ENCODE results near the gene LIX1L. TPM values are rescaled to one million over a fixed set of nuclear protein-coding genes. Genes with fewer than 3 reads are reported as not detected.
A peak's percentile ranks its signal among the peaks of the same experiment; 100 is the strongest.

Gene LIX1L
- total and polyA plus RNA-seq, 4 experiments from 2014 or later: 35.3 to 66.1 (median 50.1) TPM

GRCh38 chr1:145908653-145909052, 49.2 kb downstream of the LIX1L start:
- H3K4me3 ChIP-seq (ENCODE audit: low read length in 2 of 2): no peak overlapping the region
- no peak for DNase-seq
- H3K9me3 ChIP-seq (ENCODE audit: control insufficient read depth in 1 of 2, low read length in 2 of 2): no peaks in the 10 kb centered on the region
- Mint-ChIP-seq H3K4me3 (no peak overlapping the region), H3K27ac (peak overlapping the region in 1 of 7 donors; percentile 47), H3K36me3 (peaks cover 24 to 27% of the 10 kb centered on the region in 2 donors), H3K4me1 (peaks cover 4 to 8% (median 6%) of the 10 kb centered on the region in 4 donors), H3K27me3 (no peaks in the 10 kb centered on the region), H3K9me3 (no peaks in the 10 kb centered on the region)
- no peaks in the 10 kb centered on the region for H3K27me3 ChIP-seq (ENCODE audit: insufficient read depth, low read length)
- intact Hi-C loops (cut with micrococcal nuclease): no loop called here
- no peak overlapping the region for H3K27ac ChIP-seq (ENCODE audit: low read depth, low read length)
- POLR2A ChIA-PET (ENCODE audit: partially characterized antibody): interaction anchor here (1.2 to 1.9 kb wide), 2 partner anchors 10 to 19 kb away, joined by 3 to 6 read pairs; partner anchors contain the start of gene PEX11B
- H3K4me1 ChIP-seq (ENCODE audit: insufficient read depth, low read length): no peaks in the 10 kb centered on the region
- CTCF ChIA-PET (ENCODE audit: partially characterized antibody): interaction anchor here (0.7 to 7.3 kb wide), 12 partner anchors 8 to 105 kb away, joined by 3 to 121 read pairs (median 4); partner anchors contain the start of genes NUDT17, PIAS3 and RBM8A
- peaks cover 13% of the 10 kb centered on the region for H3K36me3 ChIP-seq (ENCODE audit: insufficient read depth, low read length)

- no peaks in the 10 kb centered on the region for H3K9me3 Mint-ChIP-seq
- POLR2A ChIA-PET (ENCODE audit: partially characterized antibody): interaction anchor here (0.6 kb wide), 1 partner anchor 57 kb away, joined by 3 read pairs; the partner anchor contains the start of genes ANKRD34A and POLR3GL
Measured at GRCh38 chr1:145906954-145907753, 50.7 kb downstream of the LIX1L start.

GRCh38 chr1:145901312-145902021, 56.4 kb downstream of the LIX1L start:
- Mint-ChIP-seq H3K27me3 (no peaks in the 10 kb centered on the region), H3K4me1 (no peaks in the 10 kb centered on the region), H3K27ac (peak overlapping the region in 1 of 7 donors; percentile 83), H3K9me3 (no peaks in the 10 kb centered on the region), H3K36me3 (peaks cover 5 to 7% of the 10 kb centered on the region in 2 donors), H3K4me3 (no peak overlapping the region)
- POLR2A ChIA-PET (ENCODE audit: partially characterized antibody): no interaction called here
- Histone ChIP-seq H3K9me3 (ENCODE audit: control insufficient read depth in 1 of 2, low read length in 2 of 2) (no peaks in the 10 kb centered on the region), H3K4me1 (ENCODE audit: insufficient read depth, low read length) (no peaks in the 10 kb centered on the region), H3K27me3 (ENCODE audit: insufficient read depth, low read length) (no peaks in the 10 kb centered on the region), H3K36me3 (ENCODE audit: insufficient read depth, low read length) (no peaks in the 10 kb centered on the region), H3K27ac (ENCODE audit: low read depth, low read length) (no peak overlapping the region), H3K4me3 (ENCODE audit: low read length in 2 of 2) (no peak overlapping the region)
- intact Hi-C loops (cut with micrococcal nuclease): no loop called here
- CTCF ChIA-PET (ENCODE audit: partially characterized antibody): interaction anchor here (0.7 to 1.3 kb wide), 2 partner anchors 10 to 56 kb away, joined by 3 to 4 read pairs; partner anchors contain the start of gene NUDT17
- DNase-seq: no peak

More at GRCh38 chr1:145906954-145907753, 50.7 kb downstream of the LIX1L start:
- no peak for DNase-seq
- Histone ChIP-seq H3K27ac (ENCODE audit: low read depth, low read length) (no peak overlapping the region), H3K27me3 (ENCODE audit: insufficient read depth, low read length) (no peaks in the 10 kb centered on the region), H3K4me3 (ENCODE audit: low read length in 2 of 2) (no peak overlapping the region), H3K4me1 (ENCODE audit: insufficient read depth, low read length) (no peaks in the 10 kb centered on the region), H3K9me3 (ENCODE audit: control insufficient read depth in 1 of 2, low read length in 2 of 2) (no peaks in the 10 kb centered on the region), H3K36me3 (ENCODE audit: insufficient read depth, low read length) (peaks cover 12% of the 10 kb centered on the region)
- Mint-ChIP-seq H3K4me1 (peaks cover 4 to 5% (median 5%) of the 10 kb centered on the region in 4 donors), H3K4me3 (no peak overlapping the region), H3K27ac (no peak overlapping the region), H3K27me3 (no peaks in the 10 kb centered on the region), H3K36me3 (peaks cover 13 to 16% of the 10 kb centered on the region in 2 donors)
- CTCF ChIA-PET (ENCODE audit: partially characterized antibody): interaction anchor here (0.7 to 7.3 kb wide), 4 partner anchors 9 to 59 kb away, joined by 3 to 121 read pairs (median 5); partner anchors contain the start of genes NUDT17 and RBM8A
- intact Hi-C loops (cut with micrococcal nuclease): no loop called here

- no peak for DNase-seq
- Mint-ChIP-seq H3K9me3 (no peaks in the 10 kb centered on the region), H3K4me3 (no peak overlapping the region), H3K27ac (no peak overlapping the region), H3K27me3 (no peaks in the 10 kb centered on the region), H3K36me3 (peaks cover 5 to 7% of the 10 kb centered on the region in 2 donors), H3K4me1 (no peaks in the 10 kb centered on the region)
- H3K27me3 ChIP-seq (ENCODE audit: insufficient read depth, low read length): no peaks in the 10 kb centered on the region
- CTCF ChIA-PET (ENCODE audit: partially characterized antibody): no interaction called here
- no peaks in the 10 kb centered on the region for H3K4me1 ChIP-seq (ENCODE audit: insufficient read depth, low read length)
- POLR2A ChIA-PET (ENCODE audit: partially characterized antibody): no interaction called here
- H3K27ac ChIP-seq (ENCODE audit: low read depth, low read length): no peak overlapping the region
- no peaks in the 10 kb centered on the region for H3K36me3 ChIP-seq (ENCODE audit: insufficient read depth, low read length)
- H3K9me3 ChIP-seq (ENCODE audit: control insufficient read depth in 1 of 2, low read length in 2 of 2): no peaks in the 10 kb centered on the region
- no peak overlapping the region for H3K4me3 ChIP-seq (ENCODE audit: low read length in 2 of 2)
- intact Hi-C loops (cut with micrococcal nuclease): no loop called here
Measured at GRCh38 chr1:145898756-145899155, 59.1 kb downstream of the LIX1L start.

GRCh38 chr1:145897969-145898368, 59.8 kb downstream of the LIX1L start:
- Mint-ChIP-seq H3K4me3 (no peak overlapping the region), H3K27ac (no peak overlapping the region), H3K27me3 (no peaks in the 10 kb centered on the region), H3K36me3 (peaks cover 5 to 7% of the 10 kb centered on the region in 2 donors), H3K4me1 (no peaks in the 10 kb centered on the region), H3K9me3 (no peaks in the 10 kb centered on the region)
- intact Hi-C loops (cut with micrococcal nuclease): no loop called here
- ChIA-PET CTCF (ENCODE audit: partially characterized antibody) (no interaction called here), POLR2A (ENCODE audit: partially characterized antibody) (no interaction called here)
- no peaks in the 10 kb centered on the region for H3K36me3 ChIP-seq (ENCODE audit: insufficient read depth, low read length)
- H3K27ac ChIP-seq (ENCODE audit: low read depth, low read length): no peak overlapping the region
- DNase-seq: no peak
- H3K27me3 ChIP-seq (ENCODE audit: insufficient read depth, low read length): no peaks in the 10 kb centered on the region
- H3K4me1 ChIP-seq (ENCODE audit: insufficient read depth, low read length): no peaks in the 10 kb centered on the region
- no peaks in the 10 kb centered on the region for H3K9me3 ChIP-seq (ENCODE audit: control insufficient read depth in 1 of 2, low read length in 2 of 2)
- H3K4me3 ChIP-seq (ENCODE audit: low read length in 2 of 2): no peak overlapping the region

- H3K27ac Mint-ChIP-seq: no peak overlapping the region
- no peak for DNase-seq
Measured at GRCh38 chr1:145895471-145895870, 62.3 kb downstream of the LIX1L start.

More at GRCh38 chr1:145895471-145895870, 62.3 kb downstream of the LIX1L start:
- Histone ChIP-seq H3K27ac (ENCODE audit: low read depth, low read length) (no peak overlapping the region), H3K27me3 (ENCODE audit: insufficient read depth, low read length) (no peaks in the 10 kb centered on the region), H3K36me3 (ENCODE audit: insufficient read depth, low read length) (no peaks in the 10 kb centered on the region), H3K4me3 (ENCODE audit: low read length in 2 of 2) (no peak overlapping the region), H3K9me3 (ENCODE audit: control insufficient read depth in 1 of 2, low read length in 2 of 2) (no peaks in the 10 kb centered on the region), H3K4me1 (ENCODE audit: insufficient read depth, low read length) (no peaks in the 10 kb centered on the region)
- Mint-ChIP-seq H3K9me3 (no peaks in the 10 kb centered on the region), H3K36me3 (peaks cover 3 to 7% of the 10 kb centered on the region in 2 donors), H3K4me1 (no peaks in the 10 kb centered on the region), H3K4me3 (no peak overlapping the region), H3K27me3 (no peaks in the 10 kb centered on the region)
- CTCF ChIA-PET (ENCODE audit: partially characterized antibody): interaction anchor here (0.7 to 2.0 kb wide), 6 partner anchors 13 to 119 kb away, joined by 3 to 6 read pairs (median 3); no protein-coding TSS in a partner anchor
- POLR2A ChIA-PET (ENCODE audit: partially characterized antibody): interaction anchor here (1.4 kb wide), 1 partner anchor 32 kb away, joined by 3 read pairs; the partner anchor contains the start of gene RBM8A
- intact Hi-C loops (cut with micrococcal nuclease): no loop called here

Measured in CD4-positive, alpha-beta memory T cell (primary cell).